Type B pancreatic cell (in vitro differentiated cells): ENCODE results near the gene MBD3L1. TPM values are rescaled to one million over a fixed set of nuclear protein-coding genes. Genes with fewer than 3 reads are reported as not detected.

Experiments used
- DNase-seq: peaks from one replicate; pipeline ENCODE4 v3.0.0; 2021; ENCODE audit warnings: mixed read lengths; ENCODE audit not compliant: unreplicated experiment; ENCODE audit errors: extremely low spot score
- H3K27ac Mint-ChIP-seq: 2 replicates; pipeline ENCODE4 v1.8.0; 2021; ENCODE audit warnings: mild to moderate bottlenecking, mixed read lengths
- H3K27me3 Mint-ChIP-seq: 2 replicates; pipeline ENCODE4 v1.8.0; 2021; ENCODE audit warnings: mixed read lengths
- H3K36me3 Mint-ChIP-seq: 2 replicates; pipeline ENCODE4 v1.8.0; 2021; ENCODE audit warnings: mixed read lengths
- H3K4me1 Mint-ChIP-seq: one replicate; pipeline ENCODE4 v1.8.0; 2021; ENCODE audit warnings: mixed read lengths; ENCODE audit not compliant: unreplicated experiment
- H3K4me3 Mint-ChIP-seq: 2 replicates; pipeline ENCODE4 v1.8.0; 2021; ENCODE audit warnings: mild to moderate bottlenecking, mixed read lengths
- H3K9me3 Mint-ChIP-seq: 2 replicates; pipeline ENCODE4 v1.8.0; 2021; ENCODE audit warnings: mixed read lengths
- total RNA-seq: library from RNA; stranded (reverse); gene quantifications from 2 replicates; pipeline ENCODE4 v1.2.1, GENCODE V29; 2021; ENCODE audit warnings: low replicate concordance
- TF ChIP-seq, protein P1 (sequence below): fragments of 200-600 bp; sonication (generic); conservative IDR thresholded peaks from 2 replicates; pipeline ENCODE4 v1.5.0; 2021; ENCODE audit warnings: antibody characterized with exemption, mild to moderate bottlenecking

Gene MBD3L1
- total RNA-seq, 1 donor from 2014 or later, result not detected

DNA sequence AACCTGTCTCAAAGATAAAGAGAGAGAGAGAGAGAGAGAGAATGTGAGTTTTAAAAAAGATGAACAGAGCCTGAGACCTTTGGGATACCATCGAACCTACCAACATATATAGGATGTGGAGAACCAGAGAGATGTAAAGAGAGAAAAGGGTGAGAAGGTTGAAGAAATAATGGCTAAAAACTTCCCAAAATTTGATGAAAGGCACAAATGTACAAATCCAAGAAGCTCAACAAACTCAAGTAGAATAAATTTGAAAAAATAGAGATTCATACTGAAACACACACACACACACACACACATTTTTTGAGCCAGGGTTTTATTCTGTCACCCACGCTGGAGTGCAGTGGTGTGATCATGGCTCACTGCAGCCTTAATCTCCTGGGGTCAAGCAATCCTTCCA, 16.4 kb upstream of the MBD3L1 start:
- no peak overlapping the region for H3K4me3 Mint-ChIP-seq
- peaks cover 96% of the 10 kb centered on the region for H3K36me3 Mint-ChIP-seq
- H3K9me3 Mint-ChIP-seq, result peaks cover 42% of the 10 kb centered on the region

GRCh38 chr19:8820234-8820633, 11.9 kb upstream of the MBD3L1 start:
- TF ChIP-seq, protein P1, sequence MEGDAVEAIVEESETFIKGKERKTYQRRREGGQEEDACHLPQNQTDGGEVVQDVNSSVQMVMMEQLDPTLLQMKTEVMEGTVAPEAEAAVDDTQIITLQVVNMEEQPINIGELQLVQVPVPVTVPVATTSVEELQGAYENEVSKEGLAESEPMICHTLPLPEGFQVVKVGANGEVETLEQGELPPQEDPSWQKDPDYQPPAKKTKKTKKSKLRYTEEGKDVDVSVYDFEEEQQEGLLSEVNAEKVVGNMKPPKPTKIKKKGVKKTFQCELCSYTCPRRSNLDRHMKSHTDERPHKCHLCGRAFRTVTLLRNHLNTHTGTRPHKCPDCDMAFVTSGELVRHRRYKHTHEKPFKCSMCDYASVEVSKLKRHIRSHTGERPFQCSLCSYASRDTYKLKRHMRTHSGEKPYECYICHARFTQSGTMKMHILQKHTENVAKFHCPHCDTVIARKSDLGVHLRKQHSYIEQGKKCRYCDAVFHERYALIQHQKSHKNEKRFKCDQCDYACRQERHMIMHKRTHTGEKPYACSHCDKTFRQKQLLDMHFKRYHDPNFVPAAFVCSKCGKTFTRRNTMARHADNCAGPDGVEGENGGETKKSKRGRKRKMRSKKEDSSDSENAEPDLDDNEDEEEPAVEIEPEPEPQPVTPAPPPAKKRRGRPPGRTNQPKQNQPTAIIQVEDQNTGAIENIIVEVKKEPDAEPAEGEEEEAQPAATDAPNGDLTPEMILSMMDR, result no peak
- H3K9me3 Mint-ChIP-seq, result peaks cover 29% of the 10 kb centered on the region
- no peaks in the 10 kb centered on the region for H3K4me1 Mint-ChIP-seq
- H3K36me3 Mint-ChIP-seq, result peaks cover 86% of the 10 kb centered on the region
- no peak for DNase-seq
- H3K27ac Mint-ChIP-seq, result no peak overlapping the region
- H3K27me3 Mint-ChIP-seq, result no peaks in the 10 kb centered on the region
- H3K4me3 Mint-ChIP-seq, result no peak overlapping the region

More for the DNA sequence above, 16.4 kb upstream of the MBD3L1 start:
- TF ChIP-seq, protein P1, result no peak
- no peaks in the 10 kb centered on the region for H3K4me1 Mint-ChIP-seq
- H3K27me3 Mint-ChIP-seq, result no peaks in the 10 kb centered on the region
- DNase-seq, result no peak
- H3K27ac Mint-ChIP-seq, result no peak overlapping the region

DNA sequence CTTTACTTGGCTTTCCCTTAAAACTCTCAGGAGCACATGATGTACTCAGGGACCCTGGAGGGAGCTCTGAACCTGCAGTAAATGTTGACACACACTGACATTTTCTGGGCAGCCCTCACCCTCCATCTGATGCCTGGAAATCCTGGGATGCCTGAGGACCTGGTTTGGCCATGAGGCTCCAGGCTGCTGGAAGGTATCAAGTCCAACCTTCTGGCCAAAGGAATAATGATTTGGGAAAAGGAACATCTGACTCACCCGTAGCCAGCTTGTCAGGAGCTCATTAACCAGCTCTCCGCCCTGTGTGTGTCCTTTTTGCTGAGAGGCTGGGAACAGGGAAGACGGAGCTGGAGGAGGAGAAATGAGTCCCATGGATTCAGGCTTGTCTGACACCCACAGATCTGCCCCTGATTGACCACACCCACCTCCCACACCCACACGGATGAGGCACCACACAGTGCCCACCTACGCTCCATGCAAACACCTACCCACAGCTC, 10.4 kb upstream of the MBD3L1 start:
- H3K4me1 Mint-ChIP-seq, result no peaks in the 10 kb centered on the region
- peaks cover 15% of the 10 kb centered on the region for H3K9me3 Mint-ChIP-seq
- H3K27me3 Mint-ChIP-seq, result no peaks in the 10 kb centered on the region
- no peak overlapping the region for H3K4me3 Mint-ChIP-seq
- no peak overlapping the region for H3K27ac Mint-ChIP-seq
- TF ChIP-seq, protein P1, result no peak
- H3K36me3 Mint-ChIP-seq, result peaks cover 75% of the 10 kb centered on the region
- no peak for DNase-seq

- TF ChIP-seq, protein P1, result no peak
- Mint-ChIP-seq H3K36me3 (peaks cover 54% of the 10 kb centered on the region), H3K9me3 (peaks cover 6% of the 10 kb centered on the region), H3K4me3 (no peak overlapping the region), H3K27ac (no peak overlapping the region), H3K27me3 (no peaks in the 10 kb centered on the region), H3K4me1 (peaks cover 5% of the 10 kb centered on the region)
- DNase-seq, result no peak
Observed at GRCh38 chr19:8826371-8826770, 5.8 kb upstream of the MBD3L1 start.

DNA sequence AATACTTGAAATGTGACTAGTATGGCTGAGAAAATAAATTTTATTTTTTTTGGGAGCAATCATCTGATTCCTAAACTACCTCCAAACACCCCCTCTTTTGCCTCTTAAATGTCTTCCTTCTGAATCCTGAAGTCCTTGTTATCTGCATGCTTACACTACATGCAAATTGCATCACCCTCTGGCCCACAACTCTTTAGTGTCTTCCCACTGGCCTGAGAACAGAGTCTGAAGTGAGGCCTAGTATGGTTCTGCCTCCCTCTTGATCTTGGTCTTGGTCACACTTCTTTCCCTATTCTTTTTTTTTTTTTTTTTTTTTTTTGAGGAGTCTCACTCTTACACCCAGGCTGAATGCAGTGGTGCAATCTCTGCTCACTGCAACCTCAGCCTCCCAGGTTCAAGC, 4.9 kb upstream of the MBD3L1 start:
- no peak for DNase-seq
- Mint-ChIP-seq H3K4me3 (no peak overlapping the region), H3K27me3 (no peaks in the 10 kb centered on the region), H3K36me3 (peaks cover 47% of the 10 kb centered on the region), H3K27ac (no peak overlapping the region), H3K9me3 (peaks cover 6% of the 10 kb centered on the region), H3K4me1 (peaks cover 8% of the 10 kb centered on the region)
- TF ChIP-seq, protein P1, result no peak

DNA sequence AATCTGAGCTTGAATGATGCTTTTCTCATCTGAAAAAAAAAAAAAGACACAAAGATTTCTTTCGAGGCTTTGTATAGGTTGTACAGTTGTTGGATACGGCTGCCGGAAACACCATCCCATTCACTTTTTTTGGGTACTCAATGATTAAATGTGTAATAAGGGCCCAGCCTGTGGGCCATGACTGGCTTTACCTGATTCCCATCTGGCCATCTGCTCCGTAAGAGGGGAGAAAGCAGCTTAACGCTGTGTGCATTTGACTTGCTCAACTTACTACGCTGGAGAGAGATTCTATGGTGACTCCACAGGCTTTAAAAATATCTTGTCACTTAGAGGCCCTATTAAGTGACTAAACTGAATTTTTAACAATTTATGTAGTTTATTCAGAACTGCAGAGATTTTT, 804 bp upstream of the MBD3L1 start:
- Mint-ChIP-seq H3K4me3 (peak overlapping the region; percentile 89), H3K9me3 (no peaks in the 10 kb centered on the region), H3K27ac (peak overlapping the region; percentile 87), H3K4me1 (peaks cover 8% of the 10 kb centered on the region), H3K36me3 (peaks cover 20% of the 10 kb centered on the region), H3K27me3 (no peaks in the 10 kb centered on the region)
- DNase-seq, result no peak
- TF ChIP-seq, protein P1, result no peak
